ENCODE measurements around the gene INSYN1.
"Not testable (repeated sequence)": the region's sequence is repeated elsewhere in the genome, so short reads cannot be mapped to it uniquely, and the experiment has no call there.

Gene INSYN1

GRCh38 chr15:73744293-73744692 lies 8.9 kb downstream of the INSYN1 start:
- no peak for FAIRE-seq
- DNase-seq (ENCODE audit: insufficient read length, low spot score) = no peak
- no peak for TF ChIP-seq CTCF (IDR thresholded peaks at IDR 0.05; ENCODE audit: insufficient read depth, missing control alignments)

- TF ChIP-seq CTCF (IDR thresholded peaks at IDR 0.05; ENCODE audit: insufficient read depth, missing control alignments) = no peak
- no peak for FAIRE-seq
- DNase-seq (ENCODE audit: insufficient read length, low spot score) = no peak
Observed at GRCh38 chr15:73741321-73741836, 11.8 kb downstream of the INSYN1 start.

- no peak for FAIRE-seq
- no peak for TF ChIP-seq CTCF (IDR thresholded peaks at IDR 0.05; ENCODE audit: insufficient read depth, missing control alignments)
- no peak for DNase-seq (ENCODE audit: insufficient read length, low spot score)
Observed at GRCh38 chr15:73740152-73741048, 12.8 kb downstream of the INSYN1 start.

- FAIRE-seq = no peak
- no peak for TF ChIP-seq CTCF (IDR thresholded peaks at IDR 0.05; ENCODE audit: insufficient read depth, missing control alignments)
Observed at GRCh38 chr15:73737535-73737934, 15.6 kb downstream of the INSYN1 start.

GRCh38 chr15:73732930-73733329 lies 20.2 kb downstream of the INSYN1 start:
- DNase-seq (ENCODE audit: insufficient read length, low spot score) (no peak), FAIRE-seq (no peak)
- no peak for TF ChIP-seq CTCF (IDR thresholded peaks at IDR 0.05; ENCODE audit: insufficient read depth, missing control alignments)

More at GRCh38 chr15:73737535-73737934, 15.6 kb downstream of the INSYN1 start:
- no peak for DNase-seq (ENCODE audit: insufficient read length, low spot score)

GRCh38 chr15:73732051-73732450 lies 21.1 kb downstream of the INSYN1 start:
- FAIRE-seq = not testable (repeated sequence)

GRCh38 chr15:73727330-73727976 lies 25.7 kb downstream of the INSYN1 start:
- FAIRE-seq (no peak), DNase-seq (ENCODE audit: insufficient read length, low spot score) (no peak)
- TF ChIP-seq CTCF (IDR thresholded peaks at IDR 0.05; ENCODE audit: insufficient read depth, missing control alignments) = no peak

More at GRCh38 chr15:73732051-73732450, 21.1 kb downstream of the INSYN1 start:
- not testable (repeated sequence) for DNase-seq (ENCODE audit: insufficient read length, low spot score)
